GM19468 (cell line): ENCODE data around the gene SEMA3D.
"Not testable (repeated sequence)": the region's sequence is repeated elsewhere in the genome, so short reads cannot be mapped to it uniquely, and the experiment has no call there.

Source experiments
- ATAC-seq: cut with Tn5 transposase; IDR thresholded peaks from one replicate; pipeline ENCODE4 v1.9.1; 2021; ENCODE audit warnings: mild to moderate bottlenecking, moderate library complexity, moderate number of reproducible peaks; ENCODE audit not compliant: unreplicated experiment; ENCODE audit errors: extremely low read depth

Gene SEMA3D

DNA sequence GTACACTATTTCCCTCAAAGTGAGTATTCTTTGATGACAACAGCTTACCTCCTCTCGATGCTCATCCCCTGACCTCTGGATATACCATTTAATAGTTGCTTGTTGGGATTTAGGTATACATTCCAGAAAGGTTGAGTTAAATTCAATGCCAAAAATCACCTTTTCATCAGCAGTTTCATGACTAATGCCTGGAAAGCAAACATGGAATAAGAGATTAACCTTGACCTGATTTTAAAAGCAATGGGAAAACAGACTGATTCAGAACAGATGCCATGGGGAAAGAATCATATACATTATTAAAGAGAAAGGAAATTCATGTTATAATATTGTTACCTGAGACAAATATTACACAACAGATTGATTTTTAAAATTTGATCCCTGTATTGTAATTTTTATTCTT, 180.1 kb downstream of the SEMA3D start:
- no peak for ATAC-seq

- ATAC-seq: no peak
Measured at GRCh38 chr7:85004402-85004801, 182.5 kb downstream of the SEMA3D start.

GRCh38 chr7:85001495-85002345, 185.1 kb downstream of the SEMA3D start:
- no peak for ATAC-seq

- ATAC-seq: no peak
Measured at GRCh38 chr7:85000735-85001350, 186.0 kb downstream of the SEMA3D start.

GRCh38 chr7:84999450-84999849, 187.4 kb downstream of the SEMA3D start:
- no peak for ATAC-seq

DNA sequence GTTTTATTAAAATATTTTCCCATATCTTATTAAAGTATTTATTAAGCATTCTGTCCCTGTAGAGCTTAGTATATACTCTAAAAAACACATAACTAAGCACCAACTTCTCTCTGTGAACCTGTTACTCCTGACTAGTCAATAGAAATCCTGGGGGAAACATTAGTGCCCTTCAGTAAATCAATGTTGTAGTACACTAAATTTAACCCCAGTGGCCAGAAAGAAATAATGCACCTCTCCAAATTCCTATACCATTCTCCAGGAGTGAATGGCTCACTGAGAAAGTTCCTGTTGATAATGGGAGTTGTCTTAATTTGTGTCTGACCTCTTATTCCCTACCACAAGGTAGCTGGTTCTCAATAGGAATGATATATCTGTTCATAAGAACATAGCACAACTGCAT, 188.2 kb downstream of the SEMA3D start:
- ATAC-seq: no peak

DNA sequence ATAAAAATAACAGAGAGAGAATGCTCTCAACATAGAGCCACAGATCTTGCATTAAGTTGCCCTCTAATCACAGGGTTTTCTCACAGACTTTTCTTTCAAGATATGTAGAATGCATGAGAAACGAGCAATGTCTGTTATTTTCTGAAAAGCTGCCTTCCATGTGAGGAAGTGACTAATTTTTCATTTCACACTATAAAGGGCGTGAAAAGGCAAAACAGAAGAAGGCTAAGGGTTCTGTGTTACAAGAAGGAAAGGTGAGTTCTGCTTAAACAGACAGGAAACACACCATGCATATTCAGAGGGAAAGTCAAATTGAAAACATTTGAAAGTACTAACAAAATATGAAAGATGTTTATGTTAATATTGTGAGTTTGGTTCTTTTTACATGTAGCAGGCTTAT, 189.2 kb downstream of the SEMA3D start:
- no peak for ATAC-seq

GRCh38 chr7:84992954-84993353, 193.9 kb downstream of the SEMA3D start:
- not testable (repeated sequence) for ATAC-seq

DNA sequence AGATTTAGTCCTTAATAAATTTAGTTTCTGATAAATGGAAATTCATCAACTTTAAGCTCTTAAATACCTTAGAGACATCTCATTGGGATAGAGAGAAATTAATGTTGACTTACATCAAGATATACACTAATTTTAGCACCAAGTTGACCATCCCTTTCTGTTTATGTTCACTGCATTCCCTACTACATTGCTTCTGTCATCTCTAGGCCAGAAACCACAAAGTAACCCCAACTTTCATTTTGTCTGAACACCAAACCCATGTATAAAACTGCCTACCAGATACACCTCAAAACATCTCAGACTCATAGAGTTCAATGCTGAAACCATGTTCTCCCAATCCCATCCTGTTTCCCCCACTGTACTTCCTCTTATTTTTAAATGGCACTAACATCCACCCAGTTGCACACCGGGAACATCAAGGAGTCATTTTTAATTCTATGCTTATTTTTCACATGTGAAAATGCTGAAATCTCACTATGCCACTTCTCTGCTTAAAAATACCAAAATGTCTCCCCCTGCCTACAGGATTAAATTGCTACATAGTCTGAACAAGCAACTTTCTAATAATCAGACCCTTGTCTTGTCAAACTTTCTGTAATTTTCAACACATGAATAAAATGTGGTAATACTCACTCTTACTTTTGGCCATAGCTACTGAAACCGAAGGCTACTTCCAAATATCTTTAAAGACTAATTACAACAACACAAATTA, 201.6 kb downstream of the SEMA3D start:
- no peak for ATAC-seq

- ATAC-seq: no peak
Measured at GRCh38 chr7:84982199-84982598, 204.7 kb downstream of the SEMA3D start.

- no peak for ATAC-seq
Measured at GRCh38 chr7:84981055-84981976, 205.5 kb downstream of the SEMA3D start.

GRCh38 chr7:84975586-84976185, 211.2 kb downstream of the SEMA3D start:
- ATAC-seq: no peak

DNA sequence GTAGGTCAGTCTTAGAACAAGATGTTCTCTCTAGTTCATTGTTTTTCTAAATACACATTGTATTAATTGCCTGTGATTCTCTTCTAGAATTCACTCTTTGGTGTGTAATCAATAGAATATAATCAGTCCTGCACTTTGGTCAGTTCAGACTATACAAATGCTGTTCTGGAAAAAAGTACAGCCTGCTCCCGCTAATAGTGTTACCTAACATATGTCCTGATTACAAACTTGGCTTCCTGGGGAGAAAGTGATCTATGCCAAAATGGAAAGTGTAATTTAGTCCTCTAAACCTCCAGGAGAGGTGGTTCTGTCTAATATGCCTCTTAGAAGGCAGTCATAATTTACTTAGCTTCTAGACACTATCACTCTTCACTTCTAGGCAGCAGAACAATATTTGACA, 215.5 kb downstream of the SEMA3D start:
- ATAC-seq: no peak

- no peak for ATAC-seq
Measured at GRCh38 chr7:84970670-84971069, 216.2 kb downstream of the SEMA3D start.

GRCh38 chr7:84953234-84953633, 233.6 kb downstream of the SEMA3D start:
- no peak for ATAC-seq

DNA sequence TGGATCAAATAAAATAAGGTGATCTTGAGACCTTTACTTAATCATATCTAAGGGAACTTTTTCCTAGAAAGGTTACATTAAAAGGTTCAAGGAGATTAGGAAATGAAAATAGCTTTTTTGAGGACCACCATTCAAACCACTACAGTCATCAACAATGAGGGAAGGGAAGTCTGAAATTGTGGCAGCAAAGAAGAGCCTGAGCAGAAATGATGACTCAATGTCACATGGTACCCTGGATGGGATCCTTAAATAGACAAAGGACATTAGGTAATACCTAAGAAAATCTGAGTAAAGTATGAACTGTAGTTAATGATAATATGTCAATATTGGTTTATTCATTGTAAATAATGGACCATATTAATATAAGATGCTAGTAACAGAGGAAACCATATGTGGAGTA, 236.0 kb downstream of the SEMA3D start:
- no peak for ATAC-seq

GRCh38 chr7:84949501-84949900, 237.4 kb downstream of the SEMA3D start:
- ATAC-seq: no peak

GRCh38 chr7:84949067-84949466, 237.8 kb downstream of the SEMA3D start:
- no peak for ATAC-seq

GRCh38 chr7:84948634-84949033, 238.2 kb downstream of the SEMA3D start:
- ATAC-seq: no peak

GRCh38 chr7:84946549-84946948, 240.3 kb downstream of the SEMA3D start:
- no peak for ATAC-seq
